MG63 (cell line): ENCODE results near the gene PNKP. TPM values are rescaled to one million over a fixed set of nuclear protein-coding genes. Genes with fewer than 3 reads are reported as not detected.

Experiments
- DNase-seq: peaks from one replicate; pipeline ENCODE4 v3.0.0-alpha.2; 2020
- H3K27me3 ChIP-seq: fragments of 250-450 bp; sonication (Bioruptor Pico); 2 replicates; pipeline ENCODE4 v1.5.1; 2020; ENCODE audit warnings: mild to moderate bottlenecking, moderate library complexity
- H3K36me3 ChIP-seq: fragments of 250-450 bp; sonication (Bioruptor Pico); 2 replicates; pipeline ENCODE4 v1.5.1; 2020; ENCODE audit warnings: mild to moderate bottlenecking, moderate library complexity
- H3K4me3 ChIP-seq: fragments of 250-450 bp; sonication (Bioruptor Pico); 2 replicates; pipeline ENCODE4 v1.5.1; 2020; ENCODE audit warnings: mild to moderate bottlenecking, moderate library complexity
- H3K9me3 ChIP-seq: fragments of 250-450 bp; sonication (Bioruptor Pico); 2 replicates; pipeline ENCODE4 v1.5.1; 2020; ENCODE audit warnings: mild to moderate bottlenecking, moderate library complexity
- total RNA-seq: library from RNA; depleted of rRNA; stranded (reverse); fragments of >200 nt; shearing (Covaris generic); gene quantifications from 2 replicates; pipeline ENCODE4 v1.2.3, GENCODE V29; 2014; ENCODE audit warnings: low replicate concordance

Gene PNKP
- total RNA-seq, 1 experiment from 2014 or later, result 46.4 TPM

DNA sequence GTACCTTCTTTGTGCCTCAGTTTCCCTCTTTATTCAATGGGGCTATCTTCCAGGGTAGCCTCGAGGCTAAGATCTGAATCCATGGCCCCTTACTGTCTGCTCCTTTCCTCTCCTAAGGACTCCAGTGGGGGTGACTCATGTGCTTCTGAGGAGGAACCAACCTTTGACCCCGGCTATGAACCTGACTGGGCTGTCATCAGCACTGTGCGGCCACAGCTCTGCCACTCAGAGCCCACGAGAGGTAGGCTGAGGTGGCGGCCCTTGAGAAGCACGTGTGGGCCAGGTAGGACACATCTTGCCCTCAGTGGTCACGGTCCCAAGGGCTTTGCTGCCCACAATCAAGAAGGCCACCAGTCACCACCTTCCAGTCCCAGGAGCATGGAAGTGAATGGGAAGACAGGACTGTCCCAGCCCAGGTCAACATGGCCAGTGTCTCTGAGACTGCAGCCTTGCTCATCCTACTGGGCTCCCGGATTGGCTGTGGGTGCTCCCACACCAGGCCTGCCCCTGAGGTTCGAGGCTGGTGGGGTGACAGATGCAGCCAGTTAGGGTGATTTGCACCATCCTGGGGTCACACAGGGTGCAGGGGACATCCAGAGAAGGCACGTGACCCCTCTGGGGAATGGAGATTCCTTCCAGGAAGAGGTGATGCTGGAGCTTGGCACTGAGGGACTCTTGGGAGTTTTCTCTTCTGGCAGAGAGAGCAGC is 12.9 kb upstream of the PNKP start:
- DNase-seq, result no peak
- Histone ChIP-seq H3K9me3 (no peaks in the 10 kb centered on the region), H3K4me3 (no peak overlapping the region), H3K36me3 (peaks cover 68% of the 10 kb centered on the region), H3K27me3 (no peaks in the 10 kb centered on the region)

GRCh38 chr19:49879243-49879963 is 12.0 kb upstream of the PNKP start:
- Histone ChIP-seq H3K4me3 (no peak overlapping the region), H3K36me3 (peaks cover 67% of the 10 kb centered on the region), H3K9me3 (no peaks in the 10 kb centered on the region), H3K27me3 (no peaks in the 10 kb centered on the region)
- no peak for DNase-seq

DNA sequence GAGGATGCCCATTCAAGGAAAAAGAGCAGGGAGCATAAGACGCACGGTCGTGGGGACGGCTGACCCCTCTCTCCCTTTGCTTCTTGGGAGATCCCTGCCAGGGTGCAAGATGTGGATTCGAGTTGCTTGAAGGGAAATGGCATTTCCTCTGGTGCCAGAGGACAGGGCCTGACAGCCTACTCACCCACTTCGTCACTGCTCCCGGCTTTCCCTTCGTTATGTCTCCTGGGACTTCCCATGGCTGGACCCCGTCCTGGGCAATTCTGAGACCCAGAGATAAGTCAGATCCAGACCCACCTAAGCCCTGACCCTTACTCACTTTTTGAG is 11.3 kb upstream of the PNKP start:
- DNase-seq, result no peak
- Histone ChIP-seq H3K36me3 (peaks cover 69% of the 10 kb centered on the region), H3K9me3 (no peaks in the 10 kb centered on the region), H3K27me3 (no peaks in the 10 kb centered on the region), H3K4me3 (peak overlapping the region; percentile 98)

DNA sequence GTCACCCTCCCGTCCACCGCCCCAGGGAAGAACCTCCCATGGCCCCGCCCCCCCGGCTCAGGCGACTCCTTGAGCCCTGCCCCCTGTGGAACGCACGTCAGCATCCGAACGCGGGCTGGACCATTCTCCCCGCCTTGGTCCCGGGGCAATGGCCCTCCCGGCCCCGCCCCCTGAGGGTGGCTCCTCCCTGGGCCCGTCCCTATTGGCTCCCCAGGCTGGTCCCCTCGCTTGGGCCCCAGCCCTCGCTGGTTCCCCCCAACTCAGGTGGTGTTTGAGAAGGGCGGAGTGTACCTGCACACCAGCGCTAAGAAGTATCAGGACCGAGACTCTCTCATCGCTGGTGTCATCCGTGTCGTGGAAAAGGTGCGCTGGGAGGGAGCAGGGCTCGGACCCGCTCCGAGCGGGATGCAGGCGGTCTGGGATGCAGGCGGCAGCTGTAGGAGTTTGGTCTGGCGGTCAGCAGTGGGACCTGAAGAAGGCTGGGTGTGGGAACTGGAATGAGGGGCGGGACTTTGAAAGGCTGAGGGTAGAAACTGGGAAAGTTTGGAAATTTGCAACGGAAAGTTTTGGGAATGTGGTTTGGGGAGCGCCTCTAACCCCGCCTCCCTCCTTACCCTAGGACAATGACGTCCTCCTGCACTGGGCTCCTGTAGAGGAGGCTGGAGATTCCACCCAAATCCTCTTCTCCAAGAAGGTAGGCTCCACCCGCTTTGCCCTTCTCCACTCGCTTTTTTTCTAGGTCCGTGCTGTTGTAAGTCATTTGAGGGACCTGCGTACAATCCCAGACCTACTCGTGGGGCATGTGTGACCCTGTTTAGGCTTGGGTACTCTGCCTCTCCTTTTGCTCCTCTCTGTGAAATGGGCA is 10.7 kb upstream of the PNKP start:
- H3K9me3 ChIP-seq, result no peaks in the 10 kb centered on the region
- H3K27me3 ChIP-seq, result no peaks in the 10 kb centered on the region
- H3K4me3 ChIP-seq, result peak overlapping the region; percentile 98
- DNase-seq, result peak; percentile 98
- peaks cover 65% of the 10 kb centered on the region for H3K36me3 ChIP-seq

- Histone ChIP-seq H3K4me3 (peak within 1 kb of the TSS; percentile 98), H3K9me3 (no peaks in the 10 kb centered on the region), H3K36me3 (peaks cover 58% of the 10 kb centered on the region), H3K27me3 (no peaks in the 10 kb centered on the region)
- DNase-seq, result peak; percentile 99
These were observed 9.9 kb upstream of the PNKP start, which contains the start of the genes AKT1S1 and TBC1D17 for GRCh38 chr19:49877020-49877878. AKT1S1 (minus strand) TSS chr19:49877355; CDS start chr19:49873295, 4,060 bp downstream. TBC1D17 (plus strand) TSS chr19:49877702; CDS start chr19:49877724, 22 bp downstream.

DNA sequence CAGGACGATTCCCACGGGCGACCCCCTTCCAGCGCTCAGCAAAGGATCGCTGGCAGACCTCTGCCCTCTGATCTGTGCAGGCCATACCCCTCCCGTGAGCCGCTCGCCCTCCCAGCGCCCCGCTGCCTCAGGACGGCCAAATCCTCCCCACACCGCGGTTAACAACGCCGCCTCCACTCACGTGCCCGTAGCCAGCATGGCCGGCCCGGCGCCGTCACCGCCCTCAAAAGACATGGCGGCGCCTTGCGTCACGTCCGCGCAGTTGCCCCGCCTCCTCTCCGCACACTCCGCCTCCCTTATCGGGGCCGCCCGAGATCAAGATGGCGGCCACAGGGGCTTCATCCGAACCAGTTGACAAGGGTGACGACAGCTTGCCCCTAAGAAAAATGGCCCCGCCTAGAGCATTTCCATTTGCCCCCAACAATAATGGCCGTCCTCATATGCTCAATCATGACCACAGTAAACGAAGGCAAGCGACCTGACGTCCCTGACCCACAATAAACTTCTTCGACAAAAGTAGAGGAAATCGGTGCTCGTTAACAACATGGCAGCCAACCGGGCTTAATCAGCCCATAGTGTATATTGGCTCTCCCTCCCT is 9.1 kb upstream of the PNKP start:
- no peaks in the 10 kb centered on the region for H3K27me3 ChIP-seq
- peak overlapping the region; percentile 98 for H3K4me3 ChIP-seq
- peaks cover 55% of the 10 kb centered on the region for H3K36me3 ChIP-seq
- no peaks in the 10 kb centered on the region for H3K9me3 ChIP-seq
- DNase-seq, result peak; percentile 95

DNA sequence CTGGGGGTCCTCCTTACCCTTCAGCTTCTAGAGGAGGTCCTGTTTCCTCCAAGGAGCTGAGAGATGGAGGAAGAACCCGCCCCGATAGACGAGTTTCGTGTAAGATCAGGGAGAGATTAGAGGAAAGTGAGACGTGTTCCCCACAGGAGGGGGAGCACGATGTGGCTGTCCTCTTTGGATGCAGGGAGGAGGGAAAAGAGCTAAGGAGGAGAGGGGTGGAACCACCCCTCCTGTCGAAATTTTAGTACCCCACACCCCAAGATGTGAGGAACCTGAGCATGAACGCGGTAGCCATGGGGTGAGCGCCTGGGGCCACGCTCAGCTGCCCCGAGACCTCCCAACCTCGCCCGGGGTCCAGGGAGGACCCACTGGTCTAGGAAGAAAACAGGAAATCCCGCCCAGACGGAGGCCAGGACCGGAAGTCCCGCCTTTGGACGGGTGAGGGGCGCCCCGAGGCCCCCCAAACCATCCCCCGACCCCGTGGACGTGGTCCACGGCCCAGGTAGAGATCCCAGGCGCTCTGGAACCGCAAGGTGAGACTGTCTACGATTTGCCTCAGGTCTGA is 8.6 kb upstream of the PNKP start:
- Histone ChIP-seq H3K27me3 (no peaks in the 10 kb centered on the region), H3K36me3 (peaks cover 54% of the 10 kb centered on the region), H3K4me3 (peak overlapping the region; percentile 98), H3K9me3 (no peaks in the 10 kb centered on the region)
- peak; percentile 60 for DNase-seq

DNA sequence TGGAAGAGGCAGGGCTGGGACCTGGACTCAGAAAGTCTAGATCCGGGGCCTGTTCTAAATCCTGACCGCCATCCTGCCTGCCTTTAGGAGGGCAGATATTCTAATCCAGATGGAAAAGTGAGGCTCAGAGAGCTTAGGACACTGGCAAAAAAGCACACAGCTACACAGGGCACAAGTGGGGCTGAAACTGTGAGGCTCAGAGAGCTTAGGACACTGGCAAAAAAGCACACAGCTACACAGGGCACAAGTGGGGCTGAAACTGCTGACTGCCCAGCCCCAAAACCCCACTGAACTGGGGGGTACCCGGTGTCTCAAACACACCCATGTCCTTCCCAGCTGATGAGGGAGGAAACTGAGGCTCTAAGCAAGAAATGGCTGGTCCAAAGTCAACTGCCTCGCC is 7.8 kb upstream of the PNKP start:
- Histone ChIP-seq H3K27me3 (no peaks in the 10 kb centered on the region), H3K36me3 (peaks cover 54% of the 10 kb centered on the region), H3K4me3 (peak overlapping the region; percentile 98), H3K9me3 (no peaks in the 10 kb centered on the region)
- no peak for DNase-seq

DNA sequence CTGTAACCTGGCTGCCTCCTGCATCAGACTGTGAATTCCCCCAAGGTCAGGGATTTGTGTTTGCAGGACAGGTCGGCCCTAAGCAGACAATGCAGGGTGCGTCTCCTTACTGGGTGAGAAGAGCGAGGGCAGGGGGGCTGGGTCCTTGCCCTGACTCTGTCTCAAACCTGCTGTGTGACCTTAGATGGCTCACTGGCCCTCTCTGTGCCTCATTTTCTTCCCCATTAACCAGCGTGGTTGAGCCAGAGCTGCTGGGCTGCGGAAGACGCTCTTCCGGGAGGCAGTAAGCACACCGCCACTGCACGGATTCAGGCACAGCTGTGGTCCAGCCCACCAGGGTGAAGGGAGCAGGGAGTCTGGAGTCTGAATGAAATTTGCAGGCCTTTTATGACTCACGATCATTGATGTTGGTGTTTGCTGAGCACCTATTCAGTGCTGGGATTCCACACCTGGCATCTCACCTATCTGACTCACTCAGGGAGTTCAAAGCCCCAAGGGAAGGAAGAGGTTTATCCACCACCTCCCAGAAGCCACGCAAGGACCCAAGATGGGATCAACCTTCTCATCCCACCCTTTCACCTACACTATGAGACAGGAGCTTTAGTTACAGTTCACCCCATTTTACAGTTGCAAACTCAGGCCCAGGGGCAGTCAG is 7.3 kb upstream of the PNKP start:
- Histone ChIP-seq H3K4me3 (peak overlapping the region; percentile 98), H3K9me3 (no peaks in the 10 kb centered on the region), H3K27me3 (no peaks in the 10 kb centered on the region), H3K36me3 (peaks cover 53% of the 10 kb centered on the region)
- DNase-seq, result no peak

DNA sequence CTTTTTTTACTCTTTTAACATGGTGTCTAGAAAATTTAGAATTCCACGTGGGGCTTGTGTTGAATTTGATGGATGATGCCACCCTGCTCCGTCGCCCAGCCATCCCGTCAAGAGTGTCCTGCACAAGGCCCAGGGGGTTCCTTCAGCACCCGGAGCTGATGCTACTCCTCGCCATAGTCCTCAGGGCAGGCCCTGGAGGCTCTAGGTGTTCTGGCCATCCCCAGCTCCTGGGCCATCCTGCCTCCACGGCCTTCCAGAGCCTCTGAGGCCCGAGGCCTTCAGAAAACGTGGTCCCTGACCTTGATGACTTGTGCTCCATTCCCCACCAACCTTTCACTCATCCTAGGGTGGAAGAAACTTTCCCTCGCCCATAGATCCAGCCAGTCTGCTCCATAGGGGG is 6.5 kb upstream of the PNKP start:
- no peak for DNase-seq
- H3K9me3 ChIP-seq, result no peaks in the 10 kb centered on the region
- no peak overlapping the region for H3K4me3 ChIP-seq
- peaks cover 45% of the 10 kb centered on the region for H3K36me3 ChIP-seq
- no peaks in the 10 kb centered on the region for H3K27me3 ChIP-seq

DNA sequence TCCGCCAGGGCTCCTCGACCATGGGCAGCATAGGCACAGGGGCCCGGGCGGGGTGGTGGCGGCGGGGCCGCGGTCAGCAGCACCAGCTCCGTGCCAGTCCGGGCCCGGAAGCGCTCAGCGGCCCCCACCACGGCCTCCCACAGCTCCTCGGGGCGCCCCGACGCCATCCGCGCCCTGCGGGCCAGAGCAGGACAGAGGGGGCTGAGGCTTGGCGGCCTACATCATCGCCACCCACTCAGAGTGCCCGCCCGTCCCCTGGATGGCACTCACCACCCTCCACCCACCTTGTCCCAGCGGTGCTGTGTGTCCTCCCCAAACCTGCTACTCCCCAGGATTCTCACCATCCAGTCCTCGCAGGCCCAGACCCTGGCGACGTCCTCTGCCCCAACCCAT is 5.7 kb upstream of the PNKP start:
- Histone ChIP-seq H3K9me3 (no peaks in the 10 kb centered on the region), H3K27me3 (no peaks in the 10 kb centered on the region), H3K36me3 (peaks cover 40% of the 10 kb centered on the region)

GRCh38 chr19:49872245-49873128 is 5.1 kb upstream of the PNKP start:
- no peaks in the 10 kb centered on the region for H3K9me3 ChIP-seq
- no peak overlapping the region for H3K4me3 ChIP-seq

More for the DNA sequence above, 5.7 kb upstream of the PNKP start:
- no peak for DNase-seq
- no peak overlapping the region for H3K4me3 ChIP-seq

DNA sequence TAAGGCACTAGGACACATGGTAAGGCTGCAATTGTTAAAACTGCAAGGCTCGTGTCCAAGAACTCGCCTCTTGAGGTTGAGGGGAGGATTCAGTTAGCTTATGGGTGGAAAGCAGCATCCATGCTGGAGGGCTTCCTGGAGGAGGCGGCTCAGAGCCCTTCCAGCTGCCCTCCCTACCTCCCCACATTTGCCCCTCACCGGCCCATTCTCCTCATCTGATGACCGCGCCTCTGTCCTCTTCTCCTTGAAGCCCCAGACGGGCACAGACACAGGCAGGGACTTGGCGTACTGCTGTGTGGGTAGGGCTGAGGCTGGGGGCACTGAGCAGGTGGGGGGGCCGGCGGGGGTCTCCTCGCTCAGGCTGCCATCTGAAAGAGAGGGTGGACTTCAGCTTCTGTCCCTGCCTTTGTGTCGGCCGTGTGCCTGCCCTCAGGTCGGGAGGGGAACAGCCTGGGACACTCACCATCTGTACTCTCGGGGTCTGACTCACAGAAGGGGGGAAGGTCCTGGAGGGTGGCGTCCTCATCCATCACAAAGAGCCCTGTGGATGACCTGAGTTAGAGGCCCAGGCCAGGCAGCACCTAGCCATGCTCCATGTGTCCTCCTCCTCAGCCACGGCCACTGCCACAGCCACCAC is 4.1 kb upstream of the PNKP start:
- no peaks in the 10 kb centered on the region for H3K27me3 ChIP-seq
- DNase-seq, result no peak
- H3K36me3 ChIP-seq, result peaks cover 41% of the 10 kb centered on the region
- H3K4me3 ChIP-seq, result no peak overlapping the region
- H3K9me3 ChIP-seq, result no peaks in the 10 kb centered on the region

More at GRCh38 chr19:49872245-49873128, 5.1 kb upstream of the PNKP start:
- Histone ChIP-seq H3K27me3 (no peaks in the 10 kb centered on the region), H3K36me3 (peaks cover 40% of the 10 kb centered on the region)
- no peak for DNase-seq

- H3K4me3 ChIP-seq, result peak overlapping the region; percentile 50
- no peaks in the 10 kb centered on the region for H3K9me3 ChIP-seq
- no peaks in the 10 kb centered on the region for H3K27me3 ChIP-seq
- H3K36me3 ChIP-seq, result peaks cover 46% of the 10 kb centered on the region
- DNase-seq, result no peak
These were observed 3.0 kb upstream of the PNKP start for GRCh38 chr19:49870309-49870901.
